Breast epithelium (tissue), 3 donors: ENCODE results near the gene ABCB8.

Experiments
- POLR2A ChIP-seq: fragments of 450-650 bp; IDR thresholded peaks from one replicate; pipeline ENCODE4 v1.6.1; 2016; ENCODE audit warnings: antibody characterized with exemption, mild to moderate bottlenecking, moderate library complexity
- TF ChIP-seq, protein P1 (sequence below), 3 donors: fragments of 450-650 bp; IDR thresholded peaks; one replicate each; pipeline ENCODE4 v1.5.1; 2016 to 2017; ENCODE audit warnings: antibody characterized with exemption in 3 of 3, mild to moderate bottlenecking in 3 of 3, moderate library complexity in 3 of 3

DNA sequence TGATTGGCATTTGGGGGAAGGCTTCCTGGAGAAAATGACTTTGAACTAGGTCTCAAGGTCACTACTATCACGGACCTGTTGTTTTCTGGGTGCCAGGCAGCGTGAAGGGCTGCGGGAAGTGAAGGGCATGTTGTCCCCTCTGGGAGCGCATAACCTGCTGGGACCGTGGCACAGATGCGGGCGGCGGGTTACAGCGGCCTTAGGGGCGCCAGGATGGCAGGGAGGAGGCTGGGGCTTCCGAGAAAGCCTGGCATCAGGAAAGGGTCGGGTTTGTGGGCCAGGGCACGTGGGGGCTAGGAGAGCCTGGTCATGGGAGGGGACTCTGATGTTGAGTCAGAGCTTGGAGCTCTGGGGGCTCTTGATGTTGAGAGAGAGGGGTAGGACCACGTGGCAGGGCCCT, 37.3 kb downstream of the ABCB8 start:
- TF ChIP-seq, protein P1, sequence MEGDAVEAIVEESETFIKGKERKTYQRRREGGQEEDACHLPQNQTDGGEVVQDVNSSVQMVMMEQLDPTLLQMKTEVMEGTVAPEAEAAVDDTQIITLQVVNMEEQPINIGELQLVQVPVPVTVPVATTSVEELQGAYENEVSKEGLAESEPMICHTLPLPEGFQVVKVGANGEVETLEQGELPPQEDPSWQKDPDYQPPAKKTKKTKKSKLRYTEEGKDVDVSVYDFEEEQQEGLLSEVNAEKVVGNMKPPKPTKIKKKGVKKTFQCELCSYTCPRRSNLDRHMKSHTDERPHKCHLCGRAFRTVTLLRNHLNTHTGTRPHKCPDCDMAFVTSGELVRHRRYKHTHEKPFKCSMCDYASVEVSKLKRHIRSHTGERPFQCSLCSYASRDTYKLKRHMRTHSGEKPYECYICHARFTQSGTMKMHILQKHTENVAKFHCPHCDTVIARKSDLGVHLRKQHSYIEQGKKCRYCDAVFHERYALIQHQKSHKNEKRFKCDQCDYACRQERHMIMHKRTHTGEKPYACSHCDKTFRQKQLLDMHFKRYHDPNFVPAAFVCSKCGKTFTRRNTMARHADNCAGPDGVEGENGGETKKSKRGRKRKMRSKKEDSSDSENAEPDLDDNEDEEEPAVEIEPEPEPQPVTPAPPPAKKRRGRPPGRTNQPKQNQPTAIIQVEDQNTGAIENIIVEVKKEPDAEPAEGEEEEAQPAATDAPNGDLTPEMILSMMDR (IDR thresholded peaks at IDR 0.05): no peak
- TF ChIP-seq POLR2A: no peak
